HG03439 (cell line): ENCODE measurements around the gene EDN3.
"Not testable (repeated sequence)": the region's sequence is repeated elsewhere in the genome, so short reads cannot be mapped to it uniquely, and the experiment has no call there.

ENCODE experiments used
- ATAC-seq: cut with Tn5 transposase; IDR thresholded peaks from one replicate; pipeline ENCODE4 v1.9.1; 2021; ENCODE audit warnings: mild to moderate bottlenecking, moderate library complexity; ENCODE audit not compliant: unreplicated experiment

EDN3 gene

DNA sequence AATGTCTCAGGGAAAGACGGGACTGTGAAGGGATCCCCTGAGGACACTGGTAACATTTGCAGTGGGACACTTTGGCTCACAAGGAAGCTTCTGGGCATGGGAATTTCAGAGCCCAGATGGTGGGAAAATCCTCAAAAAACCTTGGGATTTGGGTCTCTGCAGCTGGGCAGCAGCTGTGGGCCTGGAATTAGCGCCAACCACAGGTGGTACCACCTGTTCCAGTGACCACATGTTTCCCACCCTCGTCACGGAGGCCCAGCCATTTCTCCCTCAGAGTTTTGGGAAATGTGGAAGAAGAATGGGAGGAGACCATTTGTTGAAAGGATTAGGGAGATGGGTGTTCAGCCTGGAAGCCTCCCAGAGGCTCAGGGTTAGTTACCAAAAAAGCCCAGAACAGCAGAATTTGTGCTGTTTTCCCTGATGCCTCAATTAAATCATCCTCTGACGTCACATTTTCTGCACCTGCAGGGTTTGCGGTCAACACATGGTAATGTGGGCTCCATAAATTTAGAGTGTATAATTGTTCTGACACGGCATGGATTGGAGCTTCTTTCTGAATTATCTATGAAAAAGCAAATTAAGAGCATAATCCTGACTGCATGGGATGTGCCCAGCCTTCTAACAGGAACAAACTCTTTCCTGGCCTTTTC, 34.4 kb downstream of the EDN3 start:
- ATAC-seq: no peak

DNA sequence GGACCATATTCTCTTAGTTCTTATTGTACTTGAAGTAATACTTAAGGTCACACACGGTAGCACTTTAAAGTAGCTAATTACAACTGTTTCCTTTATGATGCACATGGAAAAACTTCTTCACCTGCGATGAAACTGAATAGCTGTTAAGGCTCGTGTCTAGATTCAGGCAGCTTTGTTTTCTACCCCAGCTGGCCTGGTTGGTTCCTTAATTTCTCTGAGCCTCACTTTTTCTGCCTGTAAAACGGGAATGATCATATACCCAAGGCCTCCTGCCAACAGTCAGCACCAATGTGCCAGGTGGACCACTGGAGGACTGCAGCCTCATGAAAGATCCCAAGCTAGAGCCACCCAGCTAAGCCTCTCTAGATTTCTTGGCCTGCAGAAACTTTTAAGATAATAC, 35.0 kb downstream of the EDN3 start:
- no peak for ATAC-seq

DNA sequence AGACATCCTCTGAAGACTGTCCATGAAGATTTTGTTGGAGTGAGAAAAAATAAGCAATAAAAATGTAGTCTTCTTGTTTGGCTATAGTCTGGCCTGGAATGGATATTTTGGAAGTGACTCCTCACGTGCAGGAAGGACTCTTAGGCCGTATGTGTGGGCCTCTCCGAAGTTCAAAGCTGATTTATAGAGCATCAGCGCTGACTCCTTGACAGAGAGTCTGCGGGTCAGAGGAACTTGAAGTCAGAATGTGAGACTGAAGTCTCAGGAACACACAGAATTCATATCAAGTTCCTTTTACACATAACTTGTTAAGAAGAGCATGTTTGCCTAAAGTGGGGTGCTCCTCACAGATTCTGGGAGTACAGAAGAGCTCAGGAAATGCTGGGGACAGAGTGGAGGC, 36.1 kb downstream of the EDN3 start:
- ATAC-seq: no peak

DNA sequence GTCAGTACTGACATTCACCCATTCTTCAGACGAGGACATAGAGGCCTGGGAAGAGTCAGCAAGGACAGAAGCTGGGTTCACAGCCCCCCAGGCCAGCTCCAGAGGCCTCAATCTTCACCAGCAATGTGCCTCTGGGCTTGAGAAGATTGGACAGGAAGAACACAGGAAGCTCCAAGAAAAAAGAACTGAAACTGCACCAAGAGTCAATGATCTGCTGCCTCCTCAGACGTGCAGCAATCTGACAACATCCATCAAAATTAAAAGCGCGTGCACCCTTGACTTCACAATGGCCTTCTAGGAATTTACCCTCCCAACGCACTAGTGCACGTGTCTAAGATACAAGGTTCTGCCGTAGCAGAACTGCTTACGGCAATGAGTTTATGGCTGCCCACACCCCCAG, 38.0 kb downstream of the EDN3 start:
- not testable (repeated sequence) for ATAC-seq

DNA sequence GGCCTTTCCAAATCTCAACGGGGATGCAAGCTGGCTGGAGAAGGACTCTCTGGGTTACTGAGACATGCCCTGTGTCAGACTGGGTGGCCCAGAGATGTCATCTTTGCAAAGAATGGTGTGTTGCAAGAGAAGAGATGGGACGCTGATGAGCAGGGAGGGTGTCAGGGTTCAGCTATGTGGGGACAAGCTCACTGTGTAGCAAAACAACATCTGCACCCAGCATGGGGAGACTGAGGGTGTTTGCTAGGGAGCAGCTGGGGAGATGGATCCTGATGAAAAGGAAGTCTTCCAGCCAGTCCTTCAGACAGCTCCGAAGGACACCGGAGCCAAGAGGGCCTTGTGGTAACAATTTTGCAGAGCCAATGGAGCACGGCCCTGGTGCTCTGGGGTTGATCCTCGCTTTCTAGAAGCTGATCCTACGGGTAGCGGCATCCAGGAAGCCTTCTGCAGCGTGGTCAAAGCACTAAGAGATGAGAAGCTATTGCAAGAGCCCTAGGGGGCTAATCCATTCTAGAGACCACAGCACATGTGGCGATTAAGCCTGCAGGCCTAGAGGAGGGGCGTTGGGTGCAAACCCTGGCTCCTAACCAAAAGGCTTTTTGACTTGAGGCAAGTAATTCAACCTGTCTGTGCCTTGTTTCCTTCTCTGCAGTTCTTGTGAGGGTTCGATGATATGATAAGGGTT, 39.9 kb downstream of the EDN3 start:
- no peak for ATAC-seq

DNA sequence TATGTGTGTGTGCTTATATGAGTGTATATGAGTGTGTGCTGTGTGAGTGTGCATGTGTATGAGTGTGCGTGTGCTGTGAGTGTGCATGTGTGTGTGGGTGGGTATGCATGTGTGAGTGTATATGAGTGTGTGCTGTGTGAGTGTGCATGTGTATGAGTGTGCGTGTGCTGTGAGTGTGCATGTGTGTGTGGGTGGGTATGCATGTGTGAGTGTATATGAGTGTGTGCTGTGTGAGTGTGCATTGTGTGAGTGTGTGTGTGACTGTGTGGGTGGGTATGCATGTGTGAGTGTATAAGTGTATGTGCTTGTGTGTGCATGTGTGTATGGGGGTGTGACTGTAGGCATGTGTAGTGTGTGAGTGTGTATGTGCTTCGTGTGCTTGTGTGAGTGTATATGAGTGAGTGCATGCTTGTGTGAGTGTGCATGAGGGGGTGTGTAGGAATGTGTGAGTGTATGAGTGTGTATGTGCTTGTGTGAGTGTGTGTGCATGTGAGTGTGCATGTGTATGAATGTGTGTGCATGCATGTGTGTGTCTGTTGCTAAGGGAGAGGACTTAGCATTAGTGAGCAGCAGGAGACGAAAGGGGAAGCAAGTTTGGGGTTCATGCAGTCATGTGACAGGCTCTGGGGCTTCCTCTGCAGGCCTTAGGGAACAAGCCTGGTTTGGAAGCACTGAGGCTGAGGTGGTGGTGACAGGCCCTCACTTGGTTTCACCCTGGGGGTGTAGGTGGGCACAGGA, 41.0 kb downstream of the EDN3 start:
- not testable (repeated sequence) for ATAC-seq

DNA sequence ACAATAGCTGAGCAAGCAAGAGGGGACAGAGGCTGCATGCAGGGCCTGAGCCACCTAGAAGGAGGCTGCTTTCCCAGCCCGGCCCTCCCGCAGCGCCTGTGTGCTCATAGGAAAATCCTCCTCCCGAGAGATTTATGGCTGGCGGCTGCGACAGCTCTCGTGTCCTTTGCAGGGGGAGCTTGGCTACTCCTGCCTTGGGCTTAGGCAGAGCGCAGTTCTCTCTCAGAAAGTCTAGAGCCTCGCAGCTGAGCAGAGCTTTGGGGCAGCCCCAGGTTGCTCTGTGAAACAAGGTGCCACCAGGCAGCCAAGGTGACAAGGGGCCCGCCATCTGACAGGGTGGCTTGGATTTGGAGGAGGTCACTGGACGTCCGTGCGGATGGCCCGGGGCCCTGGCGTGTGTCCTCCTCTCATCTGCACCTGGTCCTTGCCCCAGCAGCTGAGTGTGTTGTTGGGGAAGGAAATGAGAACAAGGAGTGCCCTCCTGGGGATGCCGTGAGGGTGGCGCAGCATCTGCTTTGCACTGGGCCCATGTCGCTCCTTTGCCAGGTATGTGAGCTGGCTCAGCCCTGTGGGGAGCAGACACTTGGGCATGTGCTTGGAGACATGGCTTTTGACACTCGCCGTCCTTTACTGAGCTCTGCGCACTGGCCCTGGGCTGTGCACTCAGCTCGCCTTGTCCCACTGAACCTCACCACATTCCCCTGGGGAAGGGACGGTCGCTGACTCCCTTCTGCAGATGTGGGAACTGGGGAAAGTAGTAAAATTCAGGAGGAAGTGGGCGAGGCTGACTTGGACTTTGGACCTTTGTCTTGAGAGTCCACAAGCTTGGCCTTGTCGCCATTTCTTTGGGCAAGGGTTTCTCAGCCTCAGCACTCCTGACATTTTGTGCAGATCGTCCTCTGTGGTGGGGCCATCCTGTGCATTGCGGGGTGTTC, 41.9 kb downstream of the EDN3 start:
- ATAC-seq: no peak

DNA sequence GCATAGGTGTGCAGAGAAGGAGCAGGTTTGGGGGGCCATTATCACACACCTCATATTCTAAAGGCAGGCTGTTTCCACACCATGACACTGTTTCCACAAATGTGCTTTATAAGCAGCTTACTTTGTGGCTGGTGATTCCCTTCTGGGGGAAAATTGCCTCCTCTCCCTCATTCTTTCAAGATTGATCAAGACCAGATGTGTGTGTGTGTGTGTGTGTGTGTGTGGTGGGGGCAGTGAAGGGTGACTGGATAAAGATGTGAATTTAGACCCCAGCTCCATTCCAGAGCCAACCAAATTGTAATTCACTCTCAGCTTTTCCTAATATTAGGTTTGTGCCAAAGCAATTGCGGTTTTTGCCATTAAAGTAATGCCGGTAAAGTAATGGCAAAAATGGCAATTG, 45.6 kb downstream of the EDN3 start:
- ATAC-seq: no peak

DNA sequence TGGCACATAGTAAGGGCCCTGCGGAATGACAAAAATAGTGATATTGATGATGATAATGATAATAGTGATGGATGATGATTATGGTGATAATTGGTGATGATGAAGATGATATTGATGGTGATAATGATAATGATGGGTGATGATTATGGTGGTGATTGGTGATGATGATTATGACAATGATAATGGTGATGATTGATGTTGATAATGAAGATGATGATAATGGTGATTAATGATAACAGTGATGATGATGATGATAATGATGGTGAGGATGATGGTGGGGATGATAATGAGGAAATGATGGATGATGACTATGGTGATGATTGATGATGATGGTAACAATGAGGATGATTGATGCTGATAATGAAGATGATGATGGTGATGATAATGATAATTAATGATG, 48.9 kb downstream of the EDN3 start:
- no peak for ATAC-seq

DNA sequence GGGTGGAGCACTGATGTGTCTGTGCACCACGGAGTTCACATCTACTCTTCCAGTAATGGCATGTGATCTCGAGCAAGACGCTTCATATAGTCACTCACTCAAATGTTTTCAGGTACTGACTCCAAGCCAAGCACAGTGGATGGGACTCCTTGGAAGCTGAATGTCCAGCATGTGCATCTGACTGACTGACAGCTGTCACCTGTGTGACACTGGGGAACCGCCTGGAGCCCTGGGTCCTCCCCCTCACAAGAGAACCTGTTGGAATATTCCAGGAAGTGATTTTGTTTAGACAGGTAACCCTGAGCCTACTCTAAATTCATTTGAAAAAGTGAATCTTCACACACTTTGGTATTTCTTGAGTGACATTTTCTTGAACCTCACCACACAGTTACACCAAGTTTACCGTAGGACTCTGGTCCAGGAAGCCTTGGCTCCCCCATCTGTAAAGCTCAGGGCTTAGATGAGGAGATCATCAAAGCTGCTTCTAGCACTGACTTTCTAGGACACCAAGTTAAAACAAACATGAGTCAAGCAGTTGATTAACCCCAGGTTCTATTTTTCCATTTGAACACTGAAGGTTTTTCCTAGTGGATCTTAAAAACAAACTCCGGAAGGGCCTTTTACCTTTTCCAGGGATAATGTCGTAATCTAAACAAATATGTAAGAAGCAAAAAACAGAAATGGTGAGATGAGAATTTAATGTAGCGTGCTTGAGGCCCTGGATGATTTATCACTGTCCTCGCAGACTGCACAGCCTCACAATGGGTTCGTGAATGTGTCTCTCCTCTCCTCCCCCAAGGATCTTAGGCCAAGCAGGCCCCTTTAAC, 50.1 kb downstream of the EDN3 start:
- ATAC-seq: no peak

DNA sequence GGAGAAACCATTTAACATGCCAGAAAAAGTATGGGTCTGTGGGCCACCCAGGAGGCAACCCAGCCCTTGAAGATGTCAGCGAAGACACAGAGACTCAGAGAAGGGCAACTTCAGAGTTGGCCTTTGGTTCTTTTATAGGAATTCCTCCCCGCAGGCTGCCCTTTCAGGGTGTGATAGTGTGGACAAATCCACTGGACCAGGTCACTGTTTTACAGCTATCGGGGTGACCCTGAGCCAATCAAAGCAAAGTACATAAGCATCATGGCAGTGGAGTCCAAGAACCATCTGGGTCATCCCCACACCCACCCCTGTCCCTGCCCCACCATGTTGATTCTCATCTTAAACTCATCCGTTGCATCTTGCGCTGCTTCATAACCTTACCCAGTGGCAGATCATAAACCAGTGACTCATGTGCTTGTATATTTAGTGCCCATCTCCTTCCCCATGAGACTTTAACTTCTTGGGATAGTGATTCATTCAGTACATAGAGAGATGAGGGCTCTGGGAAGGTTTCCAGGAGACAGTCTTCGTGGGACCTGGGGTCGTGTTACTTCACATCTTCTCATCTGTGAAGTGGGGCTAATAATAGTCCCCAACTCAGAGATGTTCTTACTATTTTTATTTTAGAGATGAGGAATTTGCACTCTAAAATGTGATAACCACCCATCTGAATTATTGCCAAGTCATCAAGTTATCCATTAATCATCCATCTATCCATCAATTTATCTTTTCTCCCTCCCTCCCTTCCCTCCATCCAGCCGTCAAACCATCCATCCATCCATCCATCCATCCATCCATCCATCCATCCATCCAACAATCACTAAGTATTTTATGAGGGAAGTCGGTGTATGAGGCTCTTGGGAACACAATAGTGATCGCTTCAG, 51.0 kb downstream of the EDN3 start:
- no peak for ATAC-seq

DNA sequence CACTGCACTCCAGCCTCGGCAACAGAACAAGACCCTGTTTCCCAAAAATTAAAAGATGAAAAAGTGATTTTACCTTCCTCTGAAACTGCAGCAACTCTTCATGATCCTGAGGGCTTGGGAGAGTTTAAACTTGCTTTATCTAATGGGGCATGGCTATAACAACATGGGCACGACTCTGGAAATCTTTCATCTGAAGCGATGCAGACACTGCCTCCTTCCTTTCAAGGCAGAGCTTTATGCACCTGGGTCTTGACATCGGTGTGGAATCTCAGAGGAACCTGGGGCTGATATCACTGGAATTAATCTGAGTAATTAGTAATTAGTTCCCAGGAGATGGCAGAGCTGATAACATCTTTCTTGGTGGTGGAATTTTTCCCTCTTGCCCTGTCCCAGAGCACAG, 52.1 kb downstream of the EDN3 start:
- no peak for ATAC-seq

DNA sequence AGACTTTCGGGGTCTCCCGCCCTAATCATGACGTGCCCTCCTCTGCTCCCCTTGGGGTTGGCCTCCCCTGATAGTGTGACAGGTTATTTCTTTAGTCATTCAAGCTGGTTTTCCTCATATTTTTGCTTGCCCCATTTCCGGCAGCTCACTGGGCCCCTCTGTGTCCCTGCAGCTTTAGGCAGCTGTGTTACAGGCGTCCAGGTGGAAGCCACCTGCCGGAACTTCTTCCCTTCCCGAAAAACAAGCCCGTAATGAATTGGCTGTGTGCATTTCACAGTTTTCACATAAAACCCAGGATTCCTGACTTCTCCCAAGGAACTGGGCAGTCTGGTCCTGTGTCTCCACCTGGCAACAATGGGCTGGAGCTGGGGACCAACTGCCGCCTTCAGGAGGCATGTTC, 52.6 kb downstream of the EDN3 start:
- no peak for ATAC-seq

DNA sequence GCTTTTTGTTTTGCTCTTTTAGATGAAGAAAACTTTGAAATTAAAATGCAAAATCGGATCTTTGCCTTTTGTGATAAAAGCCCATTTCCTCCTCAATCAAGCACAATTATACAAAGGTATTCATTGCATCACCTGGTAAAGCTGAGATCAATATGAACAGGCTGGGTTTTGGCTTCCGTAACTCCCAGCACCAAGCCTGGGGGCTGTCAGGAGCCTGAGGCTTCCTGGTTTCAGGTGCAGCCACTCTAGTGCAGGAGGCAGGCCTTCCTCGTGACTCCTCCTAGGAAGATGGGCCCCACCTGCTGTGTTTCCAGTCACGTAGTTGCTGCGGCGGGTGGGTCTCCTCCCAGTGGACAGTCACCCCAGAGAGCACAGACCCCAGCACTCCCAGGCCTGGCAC, 54.0 kb downstream of the EDN3 start:
- no peak for ATAC-seq

DNA sequence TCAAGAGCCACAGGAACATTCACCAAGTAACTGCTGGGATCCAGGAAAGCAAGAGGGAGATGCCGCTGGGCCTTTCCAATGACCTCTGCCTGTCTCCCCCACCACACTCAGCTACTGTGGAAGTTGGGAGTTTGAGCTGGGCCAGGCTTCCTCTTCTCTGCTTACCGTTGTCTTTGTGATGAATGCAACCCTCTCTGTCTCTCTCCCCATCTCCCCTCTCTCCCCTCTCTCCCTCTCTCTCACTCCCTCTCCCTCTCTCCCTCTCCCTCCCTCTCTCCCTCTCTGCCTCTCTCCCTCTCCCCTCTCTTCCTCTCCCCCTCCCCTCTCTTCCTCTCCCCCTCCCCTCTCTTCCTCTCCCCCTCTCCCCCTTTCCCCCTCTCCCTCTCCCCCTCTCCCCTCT, 54.8 kb downstream of the EDN3 start:
- no peak for ATAC-seq

DNA sequence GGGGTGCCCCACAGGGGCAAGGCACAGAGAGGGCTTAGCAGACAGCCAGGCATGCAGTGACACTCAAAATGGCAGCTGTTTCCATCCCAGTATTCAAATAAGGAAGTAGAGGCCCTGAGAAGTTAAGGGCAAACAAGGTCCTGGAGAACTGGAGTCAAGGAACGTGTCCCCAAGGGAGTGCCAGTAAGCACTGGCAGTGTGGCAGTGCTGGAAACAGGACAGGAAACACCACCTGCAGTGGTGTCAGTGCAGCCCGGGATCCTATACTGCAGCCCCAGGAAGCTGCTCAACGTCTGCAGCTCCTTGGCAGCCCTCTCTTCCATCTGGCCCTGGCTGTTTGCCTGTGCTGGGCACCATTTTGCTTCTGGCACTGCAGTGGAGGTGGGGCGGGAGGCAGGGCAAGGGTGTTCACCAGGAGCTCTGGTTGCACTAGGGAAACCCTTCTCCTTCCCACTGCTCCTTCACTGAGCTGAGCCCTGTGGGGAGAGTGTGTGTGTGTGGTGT, 56.3 kb downstream of the EDN3 start:
- ATAC-seq: no peak

DNA sequence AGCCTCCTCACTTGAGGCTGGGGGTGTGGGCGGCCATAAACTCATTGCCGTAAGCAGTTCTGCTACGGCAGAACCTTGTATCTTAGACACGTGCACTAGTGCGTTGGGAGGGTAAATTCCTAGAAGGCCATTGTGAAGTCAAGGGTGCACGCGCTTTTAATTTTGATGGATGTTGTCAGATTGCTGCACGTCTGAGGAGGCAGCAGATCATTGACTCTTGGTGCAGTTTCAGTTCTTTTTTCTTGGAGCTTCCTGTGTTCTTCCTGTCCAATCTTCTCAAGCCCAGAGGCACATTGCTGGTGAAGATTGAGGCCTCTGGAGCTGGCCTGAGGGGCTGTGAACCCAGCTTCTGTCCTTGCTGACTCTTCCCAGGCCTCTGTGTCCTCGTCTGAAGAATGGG, 58.4 kb downstream of the EDN3 start:
- ATAC-seq: not testable (repeated sequence)

DNA sequence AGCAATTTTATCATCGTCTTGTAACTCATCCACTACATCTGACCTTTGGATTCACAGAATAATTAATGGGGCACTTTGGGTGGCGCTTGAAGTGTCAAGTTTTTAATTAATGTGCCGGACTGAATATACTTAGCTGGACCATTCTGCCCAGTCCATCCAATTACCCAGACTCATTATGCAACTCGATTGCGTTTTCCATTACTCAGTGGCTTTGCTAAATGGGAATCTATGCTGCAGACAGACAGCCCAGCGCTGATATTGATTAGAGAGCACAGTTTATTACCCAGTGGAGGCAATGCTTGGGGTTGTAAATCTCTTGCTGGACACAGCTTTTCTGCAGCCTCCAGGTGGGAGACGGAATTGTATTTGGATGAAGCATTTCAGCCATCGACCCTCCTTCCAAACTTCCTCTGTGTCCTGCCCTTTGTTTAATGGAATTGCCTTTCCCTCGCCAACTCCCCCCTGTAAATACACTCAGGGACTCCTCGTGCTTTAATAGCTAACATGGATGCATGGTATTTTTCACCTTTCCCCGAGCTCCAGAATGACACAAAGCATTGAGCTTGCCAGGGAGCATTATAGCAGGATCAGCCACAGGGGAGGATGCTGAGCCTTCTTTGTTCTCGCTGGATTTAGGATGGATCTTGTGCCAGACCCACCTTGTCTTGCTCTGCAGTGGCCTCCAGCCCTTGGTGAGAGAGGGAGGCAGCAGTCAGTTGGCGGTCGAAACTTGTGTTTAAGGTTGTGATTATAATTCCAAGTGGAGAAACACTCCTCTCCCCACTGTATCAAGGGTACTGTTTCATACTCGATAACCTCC, 59.7 kb downstream of the EDN3 start:
- no peak for ATAC-seq
